HFFc6 (cell line): ENCODE data around the gene PURB. TPM values are rescaled to one million over a fixed set of nuclear protein-coding genes. Genes with fewer than 3 reads are reported as not detected.
"Not testable (repeated sequence)": the region's sequence is repeated elsewhere in the genome, so short reads cannot be mapped to it uniquely, and the experiment has no call there.

Source experiments
- DNase-seq: peaks from one replicate; pipeline ENCODE4 v3.0.0-alpha.2; 2018
- H3K27ac Mint-ChIP-seq: 2 replicates; pipeline ENCODE4 v1.8.0; 2020; ENCODE audit warnings: mild to moderate bottlenecking, mixed read lengths
- H3K27me3 Mint-ChIP-seq: 2 replicates; pipeline ENCODE4 v1.8.0; 2021; ENCODE audit warnings: mild to moderate bottlenecking, moderate library complexity, mixed read lengths; ENCODE audit not compliant: insufficient read depth
- H3K36me3 Mint-ChIP-seq: 2 replicates; pipeline ENCODE4 v1.8.0; 2021; ENCODE audit warnings: low read depth, mixed read lengths
- H3K4me1 Mint-ChIP-seq: 2 replicates; pipeline ENCODE4 v1.8.0; 2020; ENCODE audit warnings: low read depth, mixed read lengths
- H3K4me3 Mint-ChIP-seq: 2 replicates; pipeline ENCODE4 v1.8.0; 2020; ENCODE audit warnings: mild to moderate bottlenecking, moderate library complexity, mixed read lengths
- H3K9me3 Mint-ChIP-seq: 2 replicates; pipeline ENCODE4 v1.8.0; 2020; ENCODE audit warnings: mild to moderate bottlenecking, mixed read lengths
- CTCF ChIP-seq: fragments of 200-600 bp; sonication (generic); IDR thresholded peaks from 2 replicates; pipeline ENCODE4 v1.5.0; 2021; ENCODE audit warnings: antibody characterized with exemption, mild to moderate bottlenecking
- long read RNA-seq: library from polyadenylated mRNA; unstranded; transcript quantifications from one replicate; pipeline ENCODE4 v2.0.0, GENCODE V29; 2019
- total RNA-seq, 6 experiments: library from RNA; stranded (reverse); fragmentation: NEBNext Ultra II Directional; extraction: Animal tissue kit (Norgen Biotek cat#: 25700); gene quantifications; 2 replicates in 1 of 6; 3 replicates in 5 of 6; pipeline ENCODE4 v1.2.3, GENCODE V29; 2021

PURB gene
- total RNA-seq, result 10 to 100 TPM; 22.2 to 32.2 (median 26.0) TPM
- long read RNA-seq, full-length matches to known transcripts, result 10 of 10 reads
- long read RNA-seq, partial matches to known transcripts, result 0 of 10 reads
- long read RNA-seq, other reads (novel, unspliced or antisense), result 0 of 10 reads

GRCh38 chr7:44885394-44886317 lies at the start of gene PURB:
TSS of gene PURB (minus strand) at chr7:44885530. CDS start at chr7:44885348, 182 bp downstream.
- H3K27ac Mint-ChIP-seq, result peak within 1 kb of the TSS; percentile 100
- TF ChIP-seq CTCF, result no peak
- peaks cover 37% of the 10 kb centered on the region for H3K36me3 Mint-ChIP-seq

GRCh38 chr7:44935016-44935415 lies 49.7 kb upstream of the PURB start:
- no peak for DNase-seq
- Mint-ChIP-seq H3K4me3 (no peak overlapping the region), H3K27me3 (peaks cover 29% of the 10 kb centered on the region), H3K36me3 (no peaks in the 10 kb centered on the region), H3K27ac (no peak overlapping the region), H3K4me1 (no peaks in the 10 kb centered on the region), H3K9me3 (peaks cover under 1% of the 10 kb centered on the region; the same call in 1 of the 2 replicates)
- no peak for TF ChIP-seq CTCF

More at GRCh38 chr7:44885394-44886317, at the start of gene PURB:
- Mint-ChIP-seq H3K9me3 (no peaks in the 10 kb centered on the region; the same call in 1 of the 2 replicates), H3K27me3 (peaks cover 5% of the 10 kb centered on the region), H3K4me1 (peaks cover 46% of the 10 kb centered on the region), H3K4me3 (peak within 1 kb of the TSS; percentile 99)
- peak; percentile 98 for DNase-seq

GRCh38 chr7:44934510-44934909 lies 49.2 kb upstream of the PURB start:
- H3K27me3 Mint-ChIP-seq, result peaks cover 29% of the 10 kb centered on the region
- not testable (repeated sequence) for H3K9me3 Mint-ChIP-seq, H3K4me1 Mint-ChIP-seq, DNase-seq, H3K27ac Mint-ChIP-seq, H3K4me3 Mint-ChIP-seq, H3K36me3 Mint-ChIP-seq

- H3K4me1 Mint-ChIP-seq, result no peaks in the 10 kb centered on the region
- peaks cover 28% of the 10 kb centered on the region for H3K27me3 Mint-ChIP-seq
- no peaks in the 10 kb centered on the region for H3K36me3 Mint-ChIP-seq
- DNase-seq, result no peak
- H3K4me3 Mint-ChIP-seq, result no peak overlapping the region
- no peak for TF ChIP-seq CTCF
- H3K27ac Mint-ChIP-seq, result no peak overlapping the region
- peaks cover 4% of the 10 kb centered on the region; the same call in 1 of the 2 replicates for H3K9me3 Mint-ChIP-seq
Observed at GRCh38 chr7:44930921-44931320, 45.6 kb upstream of the PURB start.

- no peaks in the 10 kb centered on the region for H3K36me3 Mint-ChIP-seq
Observed at GRCh38 chr7:44922351-44922694, 37.0 kb upstream of the PURB start.

More at GRCh38 chr7:44922351-44922694, 37.0 kb upstream of the PURB start:
- peak; percentile 70 for TF ChIP-seq CTCF
- Mint-ChIP-seq H3K9me3 (no peaks in the 10 kb centered on the region), H3K27ac (no peak overlapping the region), H3K4me3 (no peak overlapping the region), H3K27me3 (peaks cover 3% of the 10 kb centered on the region), H3K4me1 (no peaks in the 10 kb centered on the region)
- DNase-seq, result no peak
